ENCODE data around the gene SHMT2. TPM values are rescaled to one million over a fixed set of nuclear protein-coding genes. Genes with fewer than 3 reads are reported as not detected.

The SHMT2 gene
- total RNA-seq, 1 donor from 2014 or later: 54.0 TPM

GRCh38 chr12:57212701-57213057 is 16.8 kb upstream of the SHMT2 start:
- Histone ChIP-seq H3K9me3 (no peaks in the 10 kb centered on the region), H3K27ac (peak overlapping the region; percentile 40), H3K4me1 (peaks cover 35% of the 10 kb centered on the region), H3K4me3 (no peak overlapping the region), H3K36me3 (peaks cover 0 to 44% of the 10 kb centered on the region in 2 donors), H3K27me3 (no peaks in the 10 kb centered on the region)
- intact Hi-C loops (cut with DNase I): no loop called here
- no peak for TF ChIP-seq CTCF (IDR thresholded peaks at IDR 0.05)
- no peak for TF ChIP-seq POLR2A (IDR thresholded peaks at IDR 0.05)
- no peak for TF ChIP-seq POLR2AphosphoS5 (IDR thresholded peaks at IDR 0.05; ENCODE audit: insufficient read depth in 1 of 2, low read depth in 1 of 2)
- no peak for DNase-seq (ENCODE audit: extremely low spot score in 2 of 2)

DNA sequence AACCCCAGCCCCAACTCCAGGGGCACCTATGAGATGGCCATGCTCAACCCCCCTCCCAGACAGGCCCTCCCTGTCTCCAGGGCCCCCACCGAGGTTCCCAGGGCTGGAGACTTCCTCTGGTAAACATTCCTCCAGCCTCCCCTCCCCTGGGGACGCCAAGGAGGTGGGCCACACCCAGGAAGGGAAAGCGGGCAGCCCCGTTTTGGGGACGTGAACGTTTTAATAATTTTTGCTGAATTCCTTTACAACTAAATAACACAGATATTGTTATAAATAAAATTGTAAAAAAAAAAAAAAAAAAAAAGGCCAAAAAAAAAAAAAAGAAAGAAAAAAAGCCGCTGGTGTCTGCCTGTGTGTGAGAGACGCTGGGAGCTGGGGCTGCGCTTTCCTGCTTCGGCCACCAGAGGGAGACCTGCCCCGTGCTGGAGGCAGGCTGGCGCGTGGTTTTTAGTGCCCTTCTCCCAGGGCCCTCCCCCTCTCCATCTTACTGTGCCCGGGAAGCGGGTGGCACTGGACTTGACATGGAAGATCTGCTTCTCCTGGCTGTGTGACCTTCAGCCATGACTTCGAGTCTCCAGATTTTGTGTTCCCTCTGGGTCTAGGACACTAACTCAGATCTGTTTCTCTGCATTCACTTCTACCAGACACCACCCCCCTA is 16.3 kb upstream of the SHMT2 start:
- intact Hi-C loops (cut with DNase I): no loop called here
- Histone ChIP-seq H3K27ac (peak overlapping the region; percentile 40), H3K4me3 (no peak overlapping the region), H3K36me3 (peaks cover 0 to 39% of the 10 kb centered on the region in 2 donors), H3K4me1 (peaks cover 40% of the 10 kb centered on the region), H3K9me3 (no peaks in the 10 kb centered on the region), H3K27me3 (no peaks in the 10 kb centered on the region)
- TF ChIP-seq POLR2A (IDR thresholded peaks at IDR 0.05): no peak
- TF ChIP-seq CTCF (IDR thresholded peaks at IDR 0.05): peak; percentile 82
- TF ChIP-seq POLR2AphosphoS5 (IDR thresholded peaks at IDR 0.05; ENCODE audit: insufficient read depth in 1 of 2, low read depth in 1 of 2): peak; percentile 24 to 37
- no peak for DNase-seq (ENCODE audit: extremely low spot score in 2 of 2)

GRCh38 chr12:57213763-57214397 is 15.6 kb upstream of the SHMT2 start:
- Histone ChIP-seq H3K4me1 (peaks cover 40% of the 10 kb centered on the region), H3K27ac (no peak overlapping the region), H3K9me3 (no peaks in the 10 kb centered on the region), H3K27me3 (no peaks in the 10 kb centered on the region), H3K4me3 (no peak overlapping the region), H3K36me3 (peaks cover 0 to 33% of the 10 kb centered on the region in 2 donors)
- TF ChIP-seq CTCF (IDR thresholded peaks at IDR 0.05) (no peak), POLR2A (IDR thresholded peaks at IDR 0.05) (no peak), POLR2AphosphoS5 (IDR thresholded peaks at IDR 0.05; ENCODE audit: insufficient read depth in 1 of 2, low read depth in 1 of 2) (no peak)
- no peak for DNase-seq (ENCODE audit: extremely low spot score in 2 of 2)
- intact Hi-C loops (cut with DNase I): no loop called here

DNA sequence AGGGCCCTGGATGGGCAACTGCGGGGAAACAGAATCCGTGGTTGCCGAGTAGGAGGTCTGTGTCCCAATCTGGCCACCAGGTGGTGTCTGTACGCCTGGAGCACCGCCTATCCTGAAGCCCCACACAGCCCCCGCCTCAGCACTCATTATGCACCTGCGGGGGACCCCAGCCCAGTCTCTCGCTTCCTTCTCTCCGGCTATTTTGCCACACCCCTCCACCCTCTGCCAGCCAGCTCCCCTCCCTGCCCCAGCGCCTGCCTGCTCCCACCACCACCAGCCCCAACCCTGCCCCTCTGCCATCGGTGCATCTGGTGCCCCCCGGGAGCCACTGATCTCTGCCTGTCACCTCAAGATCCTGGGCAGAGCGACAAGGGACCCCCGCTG is 15.1 kb upstream of the SHMT2 start:
- H3K9me3 ChIP-seq: no peaks in the 10 kb centered on the region
- no peak for DNase-seq (ENCODE audit: extremely low spot score in 2 of 2)
- intact Hi-C loops (cut with DNase I): no loop called here
- no peak overlapping the region for H3K4me3 ChIP-seq
- peaks cover 0 to 28% of the 10 kb centered on the region in 2 donors for H3K36me3 ChIP-seq
- no peaks in the 10 kb centered on the region for H3K27me3 ChIP-seq
- H3K27ac ChIP-seq: no peak overlapping the region
- peaks cover 40% of the 10 kb centered on the region for H3K4me1 ChIP-seq
- TF ChIP-seq POLR2AphosphoS5 (IDR thresholded peaks at IDR 0.05; ENCODE audit: insufficient read depth in 1 of 2, low read depth in 1 of 2) (no peak), CTCF (IDR thresholded peaks at IDR 0.05) (peak; percentile 39 to 57 (median 55))

- Histone ChIP-seq H3K27me3 (no peaks in the 10 kb centered on the region), H3K9me3 (no peaks in the 10 kb centered on the region), H3K27ac (no peak overlapping the region), H3K4me1 (peaks cover 42% of the 10 kb centered on the region), H3K4me3 (no peak overlapping the region), H3K36me3 (peaks cover 0 to 22% of the 10 kb centered on the region in 2 donors)
- no peak for DNase-seq (ENCODE audit: extremely low spot score in 2 of 2)
- TF ChIP-seq CTCF (IDR thresholded peaks at IDR 0.05) (no peak), POLR2A (IDR thresholded peaks at IDR 0.05) (no peak), POLR2AphosphoS5 (IDR thresholded peaks at IDR 0.05; ENCODE audit: insufficient read depth in 1 of 2, low read depth in 1 of 2) (no peak)
- intact Hi-C loops (cut with DNase I): no loop called here
Measured at GRCh38 chr12:57215065-57215464, 14.4 kb upstream of the SHMT2 start.
